IMR-90 (cell line): ENCODE results near the gene BRD4. TPM values are rescaled to one million over a fixed set of nuclear protein-coding genes. Genes with fewer than 3 reads are reported as not detected.

Experiments used
- ATAC-seq: fragments of 200-7000 bp; cut with Tn5 transposase; 2 replicates; pipeline ENCODE4 v1.9.1; 2020; ENCODE audit warnings: low read depth, mild to moderate bottlenecking, moderate library complexity
- BruUV-seq: library from RNA; stranded (reverse); fragments of 400-500 nt; replicated peaks from 2 replicates; lab custom pipeline; 2021; lab: Mats Ljungman, UMichigan
- CTCF ChIA-PET: fragments of 300-600 bp; formaldehyde crosslinking; extraction: SDS; loops from one replicate; lab custom pipeline; 2021; ENCODE audit warnings: antibody characterized with exemption; lab: Yijun Ruan, JAX
- POLR2A ChIA-PET: fragments of 300-600 bp; sonication (Branson Sonifier 250); formaldehyde crosslinking; loops from one replicate; lab custom pipeline; 2022; ENCODE audit warnings: antibody characterized with exemption; ENCODE audit not compliant: unreplicated experiment; lab: Charles Lee
- DNase-seq: peaks from one replicate; pipeline ENCODE4 v3.0.0; 2013
- H2AFZ ChIP-seq: replicated peaks from 2 replicates; pipeline ENCODE3; 2013; ENCODE audit warnings: low read length, mild to moderate bottlenecking; ENCODE audit not compliant: poor library complexity
- H2AK5ac ChIP-seq: 2 replicates; pipeline ENCODE4 v1.6.1; 2013; ENCODE audit warnings: low read depth, low read length, inconsistent platforms
- H2AK9ac ChIP-seq: replicated peaks from 2 replicates; pipeline ENCODE3; 2013; ENCODE audit warnings: mild to moderate bottlenecking, low read depth, low read length, moderate library complexity; ENCODE audit not compliant: poor library complexity
- H2BK120ac ChIP-seq: 2 replicates; pipeline ENCODE4 v1.6.1; 2013; ENCODE audit warnings: low read depth, low read length, inconsistent platforms
- H2BK15ac ChIP-seq: 3 replicates; pipeline ENCODE4 v1.6.1; 2013; ENCODE audit warnings: low read depth, low read length, inconsistent platforms
- H2BK20ac ChIP-seq: 2 replicates; pipeline ENCODE4 v1.6.1; 2013; ENCODE audit warnings: low read depth, mild to moderate bottlenecking, inconsistent platforms, low read length, moderate library complexity
- H2BK5ac ChIP-seq: 2 replicates; pipeline ENCODE4 v1.6.1; 2013; ENCODE audit warnings: mild to moderate bottlenecking, low read depth, low read length, inconsistent platforms; ENCODE audit not compliant: poor library complexity, severe bottlenecking
- H3K14ac ChIP-seq: replicated peaks from 2 replicates; pipeline ENCODE4 v1.6.1; 2013; ENCODE audit warnings: low read depth, low read length, inconsistent platforms
- H3K18ac ChIP-seq: 2 replicates; pipeline ENCODE4 v1.6.1; 2013; ENCODE audit warnings: low read depth, low read length, control low read depth
- H3K23ac ChIP-seq: 2 replicates; pipeline ENCODE4 v1.6.1; 2013; ENCODE audit warnings: low read depth, low read length, inconsistent platforms
- H3K27ac ChIP-seq: 2 replicates; pipeline ENCODE4 v1.5.1; 2013; ENCODE audit warnings: mild to moderate bottlenecking, control low read depth, low read length; ENCODE audit not compliant: insufficient read depth
- H3K27me3 ChIP-seq: 2 replicates; pipeline ENCODE4 v1.6.1; 2013; ENCODE audit warnings: low read length; ENCODE audit not compliant: control insufficient read depth, insufficient read depth
- H3K36me3 ChIP-seq: 2 replicates; pipeline ENCODE4 v1.6.1; 2013; ENCODE audit warnings: low read length, mixed read lengths; ENCODE audit not compliant: control insufficient read depth, insufficient read depth
- H3K4ac ChIP-seq: 2 replicates; pipeline ENCODE4 v1.6.1; 2013; ENCODE audit warnings: low read depth, low read length, inconsistent platforms
- H3K4me1 ChIP-seq: 2 replicates; pipeline ENCODE4 v1.6.1; 2013; ENCODE audit warnings: low read length, mixed read lengths; ENCODE audit not compliant: control insufficient read depth, insufficient read depth
- H3K4me2 ChIP-seq: 2 replicates; pipeline ENCODE4 v1.6.1; 2013; ENCODE audit warnings: low read depth, mild to moderate bottlenecking, control low read depth, low read length, moderate library complexity
- H3K4me3 ChIP-seq: 2 replicates; pipeline ENCODE4 v1.5.1; 2013; ENCODE audit warnings: low read depth, mild to moderate bottlenecking, control low read depth, low read length, moderate library complexity; ENCODE audit not compliant: insufficient read depth
- H3K56ac ChIP-seq: 2 replicates; pipeline ENCODE4 v1.6.1; 2013; ENCODE audit warnings: low read length, inconsistent platforms; ENCODE audit not compliant: insufficient read depth; ENCODE audit errors: extremely low read depth
- H3K79me1 ChIP-seq, 2 experiments: 2 replicates each; pipeline ENCODE4 v1.6.1; 2013; ENCODE audit warnings: low read length in 2 of 2, inconsistent platforms in 1 of 2, low read depth in 1 of 2
- H3K9ac ChIP-seq: 2 replicates; pipeline ENCODE4 v1.6.1; 2013; ENCODE audit warnings: low read depth, low read length, control low read depth
- H3K9me1 ChIP-seq: 2 replicates; pipeline ENCODE4 v1.6.1; 2013; ENCODE audit warnings: low read length, inconsistent platforms; ENCODE audit not compliant: insufficient read depth
- H3K9me3 ChIP-seq: 2 replicates; pipeline ENCODE4 v1.6.1; 2013; ENCODE audit warnings: low read length; ENCODE audit not compliant: control insufficient read depth, insufficient read depth
- H4K20me1 ChIP-seq: 2 replicates; pipeline ENCODE4 v1.6.1; 2013; ENCODE audit warnings: low read length, inconsistent platforms; ENCODE audit not compliant: insufficient read depth
- H4K5ac ChIP-seq: 2 replicates; pipeline ENCODE4 v1.6.1; 2013; ENCODE audit warnings: mild to moderate bottlenecking, low read depth, low read length, control low read depth
- H4K8ac ChIP-seq, 2 experiments: 2 replicates each; pipeline ENCODE4 v1.6.1; 2013; ENCODE audit warnings: low read depth in 2 of 2, low read length in 2 of 2, control low read depth in 1 of 2, inconsistent platforms in 1 of 2
- H4K91ac ChIP-seq: 2 replicates; pipeline ENCODE4 v1.6.1; 2013; ENCODE audit warnings: low read depth, low read length, inconsistent platforms; ENCODE audit not compliant: insufficient read depth
- BHLHE40 ChIP-seq: fragments of 150-350 bp; IDR thresholded peaks from 2 replicates; pipeline ENCODE4 v1.6.1; 2016; ENCODE audit warnings: mild to moderate bottlenecking, low read depth, low read length
- CEBPB ChIP-seq: IDR thresholded peaks from 2 replicates; pipeline ENCODE4 v1.6.1; 2012; ENCODE audit warnings: low read depth, low read length, improper control_type of control experiment
- CHD1 ChIP-seq: IDR thresholded peaks from 2 replicates; pipeline ENCODE4 v1.6.1; 2012; ENCODE audit warnings: low read depth, low read length, improper control_type of control experiment
- CTCF ChIP-seq: conservative IDR thresholded peaks from 2 replicates; pipeline ENCODE4 v1.5.1; 2012; ENCODE audit warnings: mild to moderate bottlenecking, low read depth, low read length, improper control_type of control experiment
- ELK1 ChIP-seq: fragments of 150-350 bp; IDR thresholded peaks from 2 replicates; pipeline ENCODE4 v1.6.1; 2016; ENCODE audit warnings: low read depth, mild to moderate bottlenecking, low read length, moderate library complexity, borderline replicate concordance
- FOS ChIP-seq: fragments of 150-350 bp; IDR thresholded peaks from 2 replicates; pipeline ENCODE4 v1.6.1; 2016; ENCODE audit warnings: low read depth, low read length
- MAFK ChIP-seq: IDR thresholded peaks from 2 replicates; pipeline ENCODE4 v1.6.1; 2012; ENCODE audit warnings: low read depth, low read length, improper control_type of control experiment
- MAZ ChIP-seq: IDR thresholded peaks from 2 replicates; pipeline ENCODE4 v1.6.1; 2012; ENCODE audit warnings: low read depth, mild to moderate bottlenecking, low read length, improper control_type of control experiment, moderate library complexity, borderline replicate concordance
- MXI1 ChIP-seq: IDR thresholded peaks from 2 replicates; pipeline ENCODE4 v1.6.1; 2012; ENCODE audit warnings: low read depth, mild to moderate bottlenecking, low read length, moderate library complexity, borderline replicate concordance
- NFE2L2 ChIP-seq: fragments of 150-350 bp; IDR thresholded peaks from 2 replicates; pipeline ENCODE4 v1.6.1; 2016; ENCODE audit warnings: low read depth, mild to moderate bottlenecking, low read length
- POLR2A ChIP-seq: IDR thresholded peaks from 2 replicates; pipeline ENCODE4 v1.6.1; 2012; ENCODE audit warnings: mild to moderate bottlenecking, low read depth, low read length
- RAD21 ChIP-seq: IDR thresholded peaks from 2 replicates; pipeline ENCODE4 v1.6.1; 2012; ENCODE audit warnings: low read length, improper control_type of control experiment
- RCOR1 ChIP-seq: IDR thresholded peaks from 2 replicates; pipeline ENCODE4 v1.6.1; 2012; ENCODE audit warnings: mild to moderate bottlenecking, low read length, improper control_type of control experiment; ENCODE audit not compliant: insufficient replicate concordance
- RFX5 ChIP-seq: IDR thresholded peaks from 2 replicates; pipeline ENCODE4 v1.8.0; 2012; ENCODE audit warnings: low read depth, mild to moderate bottlenecking, low read length, moderate library complexity
- SMC3 ChIP-seq: fragments of 150-350 bp; IDR thresholded peaks from 2 replicates; pipeline ENCODE4 v1.6.1; 2016; ENCODE audit warnings: low read depth, mild to moderate bottlenecking, antibody characterized with exemption, low read length, moderate library complexity
- USF2 ChIP-seq: fragments of 150-350 bp; IDR thresholded peaks from 2 replicates; pipeline ENCODE4 v1.6.1; 2017; ENCODE audit warnings: mild to moderate bottlenecking, antibody characterized with exemption, low read length, low read depth
- WGBS, 2 experiments: methylation state at CpG; one replicate each; pipeline versions ENCODE4 v1.1.5 to v1.1.7; 2013; ENCODE audit warnings: missing lambda C conversion rate in 2 of 2; ENCODE audit not compliant: insufficient read length in 1 of 2; ENCODE audit errors: extremely low coverage in 2 of 2; 5-methylcytosine and 5-hydroxymethylcytosine counted together
- dilution Hi-C: fragments of 300-500 bp; cut with HindIII; formaldehyde crosslinking; loops from one replicate; pipeline ENCODE4 v1.14.3; 2018; ENCODE audit warnings: low sequenced_read_pairs; ENCODE audit not compliant: unreplicated experiment
- in situ Hi-C: fragments of 300-500 bp; cut with MboI; formaldehyde crosslinking; loops from 3 replicates; pipeline ENCODE4 v1.14.3; 2019; ENCODE audit warnings: low sequenced_read_pairs, inconsistent platforms, mixed read lengths
- intact Hi-C: fragments of 100-400 bp; cut with micrococcal nuclease; formaldehyde crosslinking; loops from 2 replicates; pipeline ENCODE4 v1.10.0; 2022
- polyA plus RNA-seq, 3 experiments: library from polyadenylated mRNA; depleted of rRNA; stranded (reverse); fragments of >200 nt; gene quantifications; 2 replicates each; pipeline ENCODE4 v1.2.3, GENCODE V29; 2012; ENCODE audit warnings: low replicate concordance in 1 of 3
- total RNA-seq: library from RNA; depleted of rRNA; stranded (reverse); fragments of >200 nt; gene quantifications from 2 replicates; pipeline ENCODE4 v1.2.3, GENCODE V29; 2012

Gene BRD4
- total and polyA plus RNA-seq, 2 of the 4 experiments (the other 2 are of a cell fraction), result 7.0 to 21.1 TPM

- peaks cover 12 to 67% of the 10 kb centered on the region in 2 experiments for H3K79me1 ChIP-seq
- intact Hi-C loops, result loop anchor here (10.0 kb wide), 1 partner anchor 267 kb away; the partner anchor contains the start of gene SYDE1
- TF ChIP-seq FOS, result no peak
- TF ChIP-seq CHD1, result no peak
- no peak for TF ChIP-seq RFX5
- TF ChIP-seq NFE2L2, result no peak
- no peak for TF ChIP-seq RAD21
- no peak for TF ChIP-seq CEBPB
- TF ChIP-seq POLR2A, result no peak
- no peak for TF ChIP-seq BHLHE40
- no peak for TF ChIP-seq SMC3
- TF ChIP-seq USF2, result no peak
- no peak for TF ChIP-seq RCOR1
- TF ChIP-seq ELK1, result no peak
- no peak for TF ChIP-seq MAFK
- no peak for TF ChIP-seq MAZ
- TF ChIP-seq CTCF, result no peak
- no peak for TF ChIP-seq MXI1
Measured at GRCh38 chr19:15371786-15372380, 39.5 kb upstream of the BRD4 start.

More at GRCh38 chr19:15371786-15372380, 39.5 kb upstream of the BRD4 start:
- Histone ChIP-seq H4K91ac (no peak overlapping the region), H3K56ac (no peak overlapping the region), H3K18ac (no peak overlapping the region), H3K27ac (no peak overlapping the region), H3K36me3 (peaks cover 60% of the 10 kb centered on the region), H4K20me1 (peaks cover 35% of the 10 kb centered on the region), H2BK5ac (no peak overlapping the region), H2BK120ac (no peak overlapping the region), H4K5ac (no peak overlapping the region), H2BK15ac (no peak overlapping the region), H3K23ac (no peak overlapping the region), H3K14ac (no peak overlapping the region), H2AK9ac (no peak overlapping the region), H3K4ac (no peak overlapping the region), H3K27me3 (no peaks in the 10 kb centered on the region), H2AK5ac (no peak overlapping the region), H2AFZ (no peak overlapping the region), H3K4me3 (no peak overlapping the region), H3K9me3 (no peaks in the 10 kb centered on the region), H3K9ac (no peak overlapping the region), H4K8ac (no peak overlapping the region), H2BK20ac (no peak overlapping the region), H3K4me2 (no peak overlapping the region), H3K9me1 (peaks cover 3% of the 10 kb centered on the region), H3K4me1 (peaks cover 2% of the 10 kb centered on the region; the same call in 1 of the 2 replicates)
- POLR2A ChIA-PET, result no interaction called here
- 94% methylated on average over 7 of the region's 17 CpGs; no CpG with 5 or more reads in 1 of the 2 experiments for WGBS, 2 experiments
- CTCF ChIA-PET, result interaction anchor here (0.9 kb wide), 1 partner anchor 47 kb away, joined by 3 read pairs; the partner anchor contains the start of gene AKAP8L
- dilution Hi-C loops, result no loop called here
- no TSS peak for BruUV-seq
- in situ Hi-C loops, result no loop called here
- DNase-seq, result no peak
- ATAC-seq, result no peak
